NB4 (cell line): ENCODE data around the gene VTN.

Source experiments
- DNase-seq: peaks from one replicate; pipeline ENCODE4 v3.0.0; 2010; ENCODE audit warnings: low read depth
- H3K4me3 ChIP-seq: one replicate; pipeline ENCODE4 v1.5.1; 2011; ENCODE audit warnings: mild to moderate bottlenecking, low read depth, low read length, moderate library complexity
- MYC ChIP-seq: IDR thresholded peaks from 2 replicates; pipeline ENCODE4 v1.6.1; 2011; ENCODE audit warnings: low read depth, low read length
- POLR2A ChIP-seq: IDR thresholded peaks from 2 replicates; pipeline ENCODE4 v1.6.1; 2011; ENCODE audit warnings: mild to moderate bottlenecking; ENCODE audit not compliant: insufficient read length; ENCODE audit errors: extremely low read depth
- TF ChIP-seq, protein P1 (sequence below): IDR thresholded peaks from one replicate; pipeline ENCODE4 v1.5.1; 2012; ENCODE audit warnings: low read depth, low read length
- TF ChIP-seq, protein P2 (sequence below): IDR thresholded peaks from 2 replicates; pipeline ENCODE4 v1.6.1; 2011; ENCODE audit warnings: low read depth, low read length

Gene VTN

DNA sequence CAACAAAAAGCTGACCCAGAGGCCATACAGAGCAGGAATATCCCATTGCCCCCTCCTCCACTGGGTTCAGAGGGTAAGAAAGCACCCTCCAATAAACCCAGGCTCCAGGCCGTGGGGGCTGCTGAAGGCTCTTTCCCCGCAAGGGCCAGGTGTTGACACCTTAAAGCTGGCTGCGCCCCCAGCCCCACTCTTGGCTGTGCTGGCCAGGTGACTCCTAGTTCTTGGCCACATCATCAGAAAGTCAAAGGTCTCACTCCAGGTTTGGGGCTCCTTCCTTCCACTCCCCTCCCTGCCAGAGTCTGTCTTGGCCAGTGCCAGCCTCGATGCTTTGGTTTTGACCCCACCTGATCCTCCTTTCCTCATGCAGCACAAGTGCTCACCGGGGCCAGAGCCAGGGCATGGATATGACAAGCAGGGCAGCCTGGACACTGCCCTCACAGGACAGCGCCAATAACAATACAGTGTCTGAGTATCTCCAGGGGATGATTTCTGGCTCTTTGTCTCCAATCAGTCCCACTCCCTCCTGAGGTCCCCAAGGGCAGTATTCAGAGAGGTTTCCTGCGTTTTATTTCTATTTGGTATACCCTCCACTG lies 27.7 kb upstream of the VTN start:
- no peak for DNase-seq
- no peak for TF ChIP-seq POLR2A
- TF ChIP-seq, protein P1, sequence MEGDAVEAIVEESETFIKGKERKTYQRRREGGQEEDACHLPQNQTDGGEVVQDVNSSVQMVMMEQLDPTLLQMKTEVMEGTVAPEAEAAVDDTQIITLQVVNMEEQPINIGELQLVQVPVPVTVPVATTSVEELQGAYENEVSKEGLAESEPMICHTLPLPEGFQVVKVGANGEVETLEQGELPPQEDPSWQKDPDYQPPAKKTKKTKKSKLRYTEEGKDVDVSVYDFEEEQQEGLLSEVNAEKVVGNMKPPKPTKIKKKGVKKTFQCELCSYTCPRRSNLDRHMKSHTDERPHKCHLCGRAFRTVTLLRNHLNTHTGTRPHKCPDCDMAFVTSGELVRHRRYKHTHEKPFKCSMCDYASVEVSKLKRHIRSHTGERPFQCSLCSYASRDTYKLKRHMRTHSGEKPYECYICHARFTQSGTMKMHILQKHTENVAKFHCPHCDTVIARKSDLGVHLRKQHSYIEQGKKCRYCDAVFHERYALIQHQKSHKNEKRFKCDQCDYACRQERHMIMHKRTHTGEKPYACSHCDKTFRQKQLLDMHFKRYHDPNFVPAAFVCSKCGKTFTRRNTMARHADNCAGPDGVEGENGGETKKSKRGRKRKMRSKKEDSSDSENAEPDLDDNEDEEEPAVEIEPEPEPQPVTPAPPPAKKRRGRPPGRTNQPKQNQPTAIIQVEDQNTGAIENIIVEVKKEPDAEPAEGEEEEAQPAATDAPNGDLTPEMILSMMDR, result no peak
- H3K4me3 ChIP-seq, result no peak overlapping the region

DNA sequence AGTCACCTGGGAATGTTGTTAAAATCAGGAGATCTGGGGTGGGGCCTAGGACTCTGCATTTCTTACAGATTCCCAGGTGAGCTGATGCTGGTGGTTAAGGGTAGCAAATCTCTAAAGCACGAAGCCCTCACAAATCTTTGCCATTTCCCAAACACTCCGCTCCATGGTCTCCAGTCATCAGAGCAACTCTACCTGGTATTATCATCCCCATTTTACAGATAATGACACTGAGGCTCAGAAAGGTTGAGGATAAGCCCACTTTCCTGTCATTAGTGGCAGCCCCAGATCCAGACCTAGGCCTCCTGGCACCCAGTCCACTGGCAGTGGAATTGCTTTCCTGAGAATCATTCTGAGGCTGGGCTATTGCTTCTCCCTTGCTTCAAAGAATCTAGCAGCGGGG lies 27.2 kb upstream of the VTN start:
- no peak overlapping the region for H3K4me3 ChIP-seq
- DNase-seq, result no peak
- TF ChIP-seq, protein P1, result no peak
- TF ChIP-seq, protein P2, sequence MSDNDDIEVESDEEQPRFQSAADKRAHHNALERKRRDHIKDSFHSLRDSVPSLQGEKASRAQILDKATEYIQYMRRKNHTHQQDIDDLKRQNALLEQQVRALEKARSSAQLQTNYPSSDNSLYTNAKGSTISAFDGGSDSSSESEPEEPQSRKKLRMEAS, result no peak
- TF ChIP-seq MYC (no peak), POLR2A (no peak)

DNA sequence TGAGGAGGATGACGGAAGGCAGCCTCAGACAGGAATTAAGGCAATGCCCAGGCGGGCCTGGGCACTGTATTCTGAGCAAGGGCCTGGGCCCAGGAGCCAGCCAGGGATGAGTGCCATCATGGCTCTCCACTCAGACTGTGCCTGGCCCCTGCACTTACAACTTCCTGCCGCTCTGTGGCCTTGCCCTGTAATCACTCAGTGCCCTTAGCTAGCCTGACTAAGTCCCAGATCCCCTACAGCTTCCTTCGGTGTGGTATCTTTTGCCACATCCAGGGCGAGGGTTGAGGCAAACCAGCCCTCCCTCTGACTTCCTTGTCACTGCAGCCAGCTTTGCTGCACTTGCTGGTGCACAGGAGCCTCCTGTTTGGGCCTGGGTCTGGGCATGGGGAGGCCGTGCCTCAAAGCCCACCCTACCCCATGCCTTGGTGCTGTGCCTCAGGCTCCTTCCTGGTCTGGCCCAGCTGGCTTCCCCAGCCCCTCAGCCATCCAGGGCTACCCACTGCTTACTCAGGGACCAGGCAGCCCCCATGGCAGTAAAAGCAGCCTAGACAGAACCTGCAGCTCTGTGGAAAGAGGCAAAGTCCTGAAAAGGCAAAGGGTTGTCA lies 26.6 kb upstream of the VTN start:
- TF ChIP-seq, protein P2, result no peak
- TF ChIP-seq MYC (no peak), POLR2A (no peak)
- TF ChIP-seq, protein P1, result no peak
- DNase-seq, result peak; percentile 19
- H3K4me3 ChIP-seq, result no peak overlapping the region

DNA sequence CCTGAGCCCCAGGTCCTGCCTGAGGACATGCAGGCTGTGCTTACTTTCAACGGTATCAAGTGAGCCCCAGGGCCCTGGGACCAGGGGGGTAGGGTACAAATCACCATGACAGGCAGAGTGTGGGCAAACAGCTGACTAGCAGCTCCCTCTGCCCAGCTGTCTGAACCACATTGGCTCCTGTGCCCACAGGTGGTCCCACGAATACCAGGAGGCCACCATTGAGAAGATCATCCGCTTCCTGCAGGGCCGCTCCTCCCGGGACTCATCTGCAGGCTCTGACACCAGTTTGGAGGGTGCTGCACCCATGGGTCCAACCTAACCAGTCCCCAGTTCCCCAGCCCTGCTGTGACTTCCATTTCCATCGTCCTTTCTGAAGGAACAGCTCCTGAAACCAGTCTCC lies 25.9 kb upstream of the VTN start:
- no peak overlapping the region for H3K4me3 ChIP-seq
- no peak for DNase-seq
- TF ChIP-seq MYC (no peak), POLR2A (no peak)
- TF ChIP-seq, protein P1, result no peak
- TF ChIP-seq, protein P2, result no peak

DNA sequence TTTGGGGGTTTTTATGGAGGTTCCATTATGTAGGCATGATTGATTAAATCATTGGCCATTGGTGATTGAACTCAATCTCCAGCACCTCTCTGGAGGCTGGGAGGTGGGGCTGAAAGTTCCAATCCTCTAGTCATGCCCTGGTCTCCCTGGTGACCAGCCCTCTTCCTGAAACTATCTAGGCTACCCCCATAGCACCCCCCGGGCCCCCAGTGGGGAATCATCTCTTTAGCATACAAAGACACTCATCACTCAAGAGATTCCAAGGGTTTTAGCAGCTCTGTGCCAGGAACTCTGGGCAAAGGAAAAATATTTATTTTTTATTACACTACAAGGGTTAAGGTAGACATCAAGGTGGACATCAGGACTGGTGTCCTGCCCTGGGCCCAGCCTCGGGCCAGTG lies 25.3 kb upstream of the VTN start:
- TF ChIP-seq POLR2A (no peak), MYC (no peak)
- TF ChIP-seq, protein P2, result no peak
- TF ChIP-seq, protein P1, result no peak
- no peak for DNase-seq
- no peak overlapping the region for H3K4me3 ChIP-seq
